ENCODE data around the gene KDM4B.

The KDM4B gene

DNA sequence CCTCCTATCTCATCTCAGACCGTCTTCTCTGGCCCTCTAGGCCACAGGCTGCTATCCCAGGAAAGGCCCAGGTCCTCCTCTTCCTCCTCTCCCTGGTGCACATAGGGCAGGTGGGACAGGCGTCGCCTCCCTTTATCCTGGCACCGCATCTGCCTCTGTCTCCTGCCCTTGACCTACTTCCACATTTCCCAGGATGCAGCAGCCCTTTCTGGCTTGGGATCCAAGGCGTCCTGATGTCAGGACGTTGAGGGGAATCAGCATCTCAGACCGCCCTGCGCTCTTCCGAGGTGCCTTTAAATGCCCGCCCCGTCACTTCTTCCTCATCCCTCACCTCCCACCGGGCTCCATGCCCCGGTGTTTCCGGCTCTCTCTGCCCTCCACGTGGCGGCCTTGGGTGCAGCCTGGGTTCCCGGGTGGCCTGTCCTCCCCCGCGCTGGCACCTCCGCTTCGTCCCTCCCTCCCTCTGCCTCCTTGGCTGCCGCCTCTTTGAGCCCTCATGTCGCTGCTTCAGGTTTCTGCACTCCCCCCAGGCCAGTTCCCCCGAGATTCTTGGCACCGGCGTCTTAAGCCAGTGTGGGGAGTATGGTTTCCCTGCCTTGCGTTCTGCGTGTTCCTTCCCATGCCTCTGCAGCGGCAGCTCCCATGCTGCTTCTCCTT, 66.3 kb downstream of the KDM4B start:
- DNase-seq (ENCODE audit: low spot score): no peak

DNA sequence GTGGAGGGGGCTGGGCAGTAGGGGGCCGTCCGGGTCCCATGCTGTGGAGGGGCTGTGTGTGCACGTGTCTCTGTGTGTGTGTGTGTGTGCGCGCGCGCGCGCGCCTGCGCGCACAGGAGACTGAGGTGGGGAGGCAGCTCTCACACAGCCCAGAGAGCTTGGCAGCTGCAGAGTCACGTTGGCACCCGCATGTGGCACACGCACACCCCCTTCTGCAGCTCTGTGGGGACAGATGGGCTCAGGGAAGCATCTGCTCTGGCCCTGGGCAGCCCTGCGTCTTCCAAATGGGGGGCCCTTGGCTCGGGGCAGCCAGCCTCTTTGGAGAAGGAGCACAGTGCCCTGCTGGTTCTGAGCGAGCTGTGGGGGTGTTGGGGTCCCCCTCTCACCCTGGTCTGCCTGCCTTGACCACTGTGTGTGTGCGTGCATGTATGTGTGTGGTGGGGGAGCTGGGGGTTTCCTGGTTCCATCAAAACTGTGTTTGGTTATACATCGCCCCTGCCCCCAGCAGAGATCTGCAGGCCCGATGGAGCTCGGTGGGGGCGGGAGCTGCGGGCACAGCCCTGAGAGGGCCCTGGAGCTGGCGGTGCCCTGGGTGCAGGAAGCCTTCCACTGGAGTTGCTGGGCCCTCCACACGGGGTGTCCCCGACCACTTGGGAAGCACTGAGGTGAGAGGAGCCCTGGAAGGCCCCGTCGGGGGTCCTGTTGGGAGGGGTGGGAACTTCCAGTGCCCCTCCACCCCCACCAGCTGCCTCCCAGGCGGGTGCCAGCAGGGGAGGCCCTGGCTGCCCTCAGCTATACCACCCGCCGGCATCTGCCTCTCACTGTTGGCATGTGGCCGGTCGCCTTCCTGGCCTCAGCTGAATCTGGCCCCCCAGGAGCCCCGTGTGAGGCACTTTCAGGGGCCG, 67.1 kb downstream of the KDM4B start:
- no peak for DNase-seq (ENCODE audit: low spot score)

DNA sequence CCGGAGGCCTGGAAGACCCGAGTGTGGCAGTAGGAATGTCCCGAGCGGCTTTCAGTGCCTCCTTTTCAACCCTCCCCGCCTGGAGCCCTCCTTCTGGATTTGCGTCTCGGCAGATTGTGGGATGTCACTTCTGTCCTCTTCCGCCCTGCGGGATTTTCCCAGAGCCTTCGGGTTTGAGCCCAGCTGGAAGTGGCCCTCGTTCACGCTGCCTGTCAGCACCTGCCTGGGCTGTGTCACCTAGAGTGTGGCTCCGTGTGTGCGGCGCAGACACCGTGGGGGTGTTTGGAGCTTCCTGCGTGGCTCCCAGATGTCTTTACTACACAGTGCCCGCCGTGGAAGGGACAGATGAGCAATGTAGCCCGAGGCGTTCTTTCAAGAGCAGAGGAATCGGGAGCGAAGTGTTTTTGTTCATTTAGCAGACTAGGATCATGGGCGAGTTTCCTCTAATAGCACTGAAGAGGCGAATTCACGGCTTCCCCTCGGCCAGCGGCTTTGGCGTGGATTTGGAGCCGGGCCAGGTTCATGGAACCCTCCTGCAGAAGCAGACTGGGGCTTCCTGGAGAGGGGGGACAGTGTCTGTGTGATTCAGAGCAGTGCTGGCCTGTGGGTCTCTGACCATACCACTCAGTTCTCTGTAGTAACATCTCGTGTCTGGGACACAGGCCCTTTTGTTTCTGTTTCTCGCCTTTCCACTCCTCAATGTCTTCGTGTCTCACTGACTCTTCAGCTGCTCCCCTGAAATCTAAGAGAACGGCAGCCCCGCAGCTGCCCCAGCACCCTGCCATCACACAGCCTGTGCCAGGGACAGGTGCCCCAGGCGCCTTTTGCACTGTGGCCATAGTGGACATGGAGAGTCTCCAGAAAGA, 68.0 kb downstream of the KDM4B start:
- DNase-seq (ENCODE audit: low spot score): no peak

DNA sequence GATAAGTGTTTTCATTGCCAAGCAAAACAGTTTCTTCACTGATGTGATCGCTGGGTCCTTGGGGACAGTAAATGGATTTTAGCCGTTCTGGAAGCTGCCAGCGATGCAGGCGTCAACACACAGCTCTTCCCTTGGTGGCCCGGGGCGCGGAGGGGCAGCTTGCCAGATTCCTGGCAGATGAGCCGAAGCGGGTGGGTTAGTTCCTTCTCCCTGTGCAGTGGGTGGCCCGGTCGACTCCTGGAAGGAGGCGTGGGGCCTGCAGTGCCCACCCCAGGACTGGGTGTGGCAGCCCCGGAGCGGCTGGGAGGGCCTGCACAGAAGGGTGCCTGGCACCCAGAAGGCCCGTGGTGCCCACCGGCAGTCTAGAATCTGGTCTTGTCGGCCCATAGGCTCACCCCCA, 69.0 kb downstream of the KDM4B start:
- no peak for DNase-seq (ENCODE audit: low spot score)

DNA sequence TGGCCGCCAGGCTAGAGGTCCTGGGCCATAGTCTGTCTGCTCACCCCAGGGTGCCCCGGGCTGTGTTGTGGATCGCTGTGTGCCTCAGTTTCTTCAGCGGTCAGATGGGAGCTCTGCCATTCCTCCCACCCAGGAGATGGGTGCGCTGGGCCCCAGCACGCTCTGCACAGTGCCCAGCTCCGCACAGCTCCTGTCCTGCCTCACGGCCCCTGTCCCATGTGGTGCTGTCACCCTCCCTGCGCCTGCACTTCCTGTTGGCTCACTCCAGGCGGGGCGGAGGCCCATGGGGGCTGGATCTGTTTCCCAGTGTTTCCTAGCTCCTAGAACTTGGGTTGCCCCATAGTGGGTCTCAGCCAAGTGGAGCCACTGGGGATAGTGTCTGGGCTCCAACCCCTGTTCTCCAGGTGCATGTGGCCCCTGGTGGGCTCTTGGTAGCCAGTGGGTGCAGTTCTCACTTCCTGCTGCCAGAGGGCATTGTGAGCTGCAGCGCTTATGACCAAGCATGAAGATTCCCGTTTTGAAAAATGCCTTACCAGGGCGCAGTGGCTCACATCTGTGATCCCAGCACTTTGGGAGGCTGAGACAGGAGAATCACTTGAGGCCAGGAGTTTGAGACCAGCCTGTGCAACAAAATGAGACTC, 69.8 kb downstream of the KDM4B start:
- peak; percentile 63 for DNase-seq (ENCODE audit: low spot score)

DNA sequence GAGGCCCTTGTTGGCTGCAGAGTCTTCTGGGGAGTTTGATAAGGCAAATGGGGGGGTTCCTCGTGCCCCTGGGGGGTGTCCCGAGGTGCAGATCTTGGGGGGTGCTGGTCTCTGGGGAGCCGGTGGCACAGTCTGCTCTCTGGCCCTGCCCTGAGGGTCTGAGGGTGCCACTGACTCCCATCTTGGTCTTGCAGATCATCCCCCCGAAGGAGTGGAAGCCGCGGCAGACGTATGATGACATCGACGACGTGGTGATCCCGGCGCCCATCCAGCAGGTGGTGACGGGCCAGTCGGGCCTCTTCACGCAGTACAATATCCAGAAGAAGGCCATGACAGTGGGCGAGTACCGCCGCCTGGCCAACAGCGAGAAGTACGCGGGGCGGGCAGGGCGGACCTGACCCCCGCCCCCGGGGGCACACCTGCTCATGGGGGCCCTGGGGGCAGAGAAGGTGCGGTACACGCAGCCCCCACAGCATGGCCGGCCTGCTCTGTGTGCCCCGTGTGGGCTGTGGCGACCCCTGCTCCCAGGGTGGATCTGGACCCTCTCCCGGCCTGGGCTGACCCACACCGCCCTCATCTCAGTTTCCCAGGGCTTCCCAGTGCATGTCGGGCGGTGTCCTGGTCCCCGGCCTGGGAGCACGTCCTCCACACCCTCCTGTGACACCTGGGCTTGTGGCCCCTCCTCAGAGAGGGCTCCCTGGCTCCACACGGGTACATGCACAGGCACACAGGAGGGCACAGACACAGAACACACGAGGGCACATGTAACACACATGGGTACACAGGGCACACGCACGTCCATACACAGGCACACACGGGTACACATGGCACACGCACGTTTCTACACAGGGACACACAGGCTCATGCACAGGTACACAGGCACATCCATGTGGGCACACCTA, 71.0 kb downstream of the KDM4B start:
- no peak for DNase-seq (ENCODE audit: low spot score)

DNA sequence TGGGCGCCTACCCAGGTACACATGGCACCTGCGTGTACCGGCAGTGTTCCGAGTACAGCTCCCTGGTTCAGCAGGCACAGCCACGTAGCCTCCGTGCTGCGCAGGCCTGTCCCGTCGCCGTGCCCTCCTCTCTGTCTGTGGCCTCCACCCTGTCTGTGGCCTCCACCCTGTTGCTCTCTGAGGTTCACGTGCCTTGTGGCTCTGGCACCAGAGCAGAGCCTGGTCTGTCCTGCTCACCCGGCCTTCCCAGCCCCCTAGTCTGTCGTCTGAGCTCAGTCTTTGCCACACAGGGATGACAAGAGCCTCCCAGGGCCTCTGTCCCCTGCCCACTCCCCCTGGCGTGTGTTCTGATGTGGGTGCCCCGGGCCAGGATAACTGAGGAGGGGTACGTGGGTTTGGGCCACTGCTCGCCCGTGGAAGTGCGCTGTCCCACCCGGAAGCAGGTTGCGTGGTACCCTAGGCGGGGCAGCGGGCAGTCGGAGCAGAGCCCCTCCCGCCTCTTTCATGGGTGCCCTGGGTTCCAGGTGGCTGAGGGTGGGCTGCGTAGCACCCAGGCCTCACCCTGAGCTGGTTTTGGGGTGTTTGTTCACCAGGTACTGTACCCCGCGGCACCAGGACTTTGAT, 71.7 kb downstream of the KDM4B start:
- DNase-seq (ENCODE audit: low spot score): no peak

DNA sequence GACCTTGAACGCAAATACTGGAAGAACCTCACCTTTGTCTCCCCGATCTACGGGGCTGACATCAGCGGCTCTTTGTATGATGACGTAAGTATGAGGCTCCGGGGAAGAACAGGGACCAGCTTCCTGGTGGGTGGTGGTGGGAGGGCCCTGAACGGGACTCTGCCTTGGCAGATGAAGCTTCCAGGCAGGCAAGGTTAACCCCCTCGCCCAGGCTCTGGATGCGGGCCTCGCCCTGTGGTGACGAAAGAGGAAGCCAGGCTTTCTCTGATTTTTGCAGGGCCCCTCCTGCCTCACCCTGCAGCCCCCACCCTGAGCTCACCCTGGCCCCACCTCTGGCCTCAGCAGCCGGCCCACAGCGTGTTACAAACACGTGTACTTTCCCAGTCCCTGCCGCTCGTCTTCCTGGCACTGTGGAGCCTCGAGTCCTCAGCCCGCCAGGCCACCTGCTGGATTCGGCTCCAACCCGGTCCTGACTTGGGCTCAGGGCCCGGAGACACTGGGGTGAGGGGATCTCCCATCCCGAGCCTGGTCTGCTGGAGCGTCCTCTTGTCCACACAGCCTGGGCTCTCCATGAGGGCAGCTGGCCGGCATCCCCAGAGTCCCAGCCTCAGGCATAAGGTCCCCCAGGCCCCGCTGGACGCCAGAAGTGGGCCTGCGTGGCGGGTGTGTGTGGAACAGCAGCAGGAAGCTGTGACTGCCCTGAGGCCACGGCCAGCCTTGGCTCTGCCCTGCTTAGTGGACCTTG, 72.4 kb downstream of the KDM4B start:
- no peak for DNase-seq (ENCODE audit: low spot score)

DNA sequence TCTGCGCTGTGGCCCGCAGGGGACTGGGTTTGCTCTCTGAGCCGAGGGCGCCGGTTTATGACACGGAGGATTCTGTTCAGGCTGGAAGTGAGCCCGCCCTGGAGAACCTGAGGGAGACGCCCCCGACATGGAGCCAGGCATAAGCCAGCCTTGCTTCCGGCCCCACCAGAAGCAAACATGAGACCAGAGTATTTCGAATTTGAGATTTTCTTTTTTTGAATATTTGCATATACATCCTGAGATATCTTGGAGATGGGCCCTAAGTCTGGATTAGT, 72.9 kb downstream of the KDM4B start:
- DNase-seq (ENCODE audit: low spot score): no peak

DNA sequence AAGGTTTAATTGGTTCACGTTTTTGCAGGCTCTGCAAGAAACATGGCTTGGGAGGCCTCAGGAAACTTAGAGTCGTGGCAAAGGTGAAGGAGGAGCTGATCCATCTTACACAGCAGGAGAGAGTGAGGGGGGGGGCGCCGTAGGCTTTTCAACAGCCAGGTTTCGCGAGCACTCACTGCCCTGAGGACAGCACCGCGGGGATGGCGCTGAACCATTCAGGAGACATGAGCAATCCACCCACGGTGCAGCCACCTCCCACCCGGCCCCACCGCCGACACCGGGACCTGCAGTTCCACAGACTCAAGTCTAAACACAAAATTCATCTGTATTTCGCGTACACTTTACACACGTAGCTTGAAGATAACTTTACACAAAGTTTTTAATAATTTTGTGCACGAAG, 73.6 kb downstream of the KDM4B start:
- DNase-seq (ENCODE audit: low spot score): peak; percentile 26

DNA sequence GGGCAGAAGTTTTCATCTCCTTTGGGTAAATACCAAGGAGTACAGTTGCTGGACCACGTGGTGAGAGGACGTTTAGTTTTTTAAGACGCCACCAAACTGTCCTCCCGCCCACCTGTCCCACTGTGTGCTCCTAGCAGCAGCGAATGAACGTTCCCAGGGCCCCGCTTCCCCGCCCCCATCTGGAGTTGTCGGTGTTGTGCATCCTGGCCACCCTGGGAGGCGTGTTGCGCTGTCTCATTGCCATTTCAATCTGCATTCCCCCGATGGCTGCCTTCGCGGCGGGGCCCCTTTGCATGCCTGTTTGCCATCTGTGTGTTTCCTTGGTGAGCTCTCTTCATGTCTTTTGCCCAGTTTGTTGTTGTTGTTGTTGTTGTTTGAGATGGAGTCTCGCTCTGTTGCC, 76.1 kb downstream of the KDM4B start:
- no peak for DNase-seq (ENCODE audit: low spot score)

DNA sequence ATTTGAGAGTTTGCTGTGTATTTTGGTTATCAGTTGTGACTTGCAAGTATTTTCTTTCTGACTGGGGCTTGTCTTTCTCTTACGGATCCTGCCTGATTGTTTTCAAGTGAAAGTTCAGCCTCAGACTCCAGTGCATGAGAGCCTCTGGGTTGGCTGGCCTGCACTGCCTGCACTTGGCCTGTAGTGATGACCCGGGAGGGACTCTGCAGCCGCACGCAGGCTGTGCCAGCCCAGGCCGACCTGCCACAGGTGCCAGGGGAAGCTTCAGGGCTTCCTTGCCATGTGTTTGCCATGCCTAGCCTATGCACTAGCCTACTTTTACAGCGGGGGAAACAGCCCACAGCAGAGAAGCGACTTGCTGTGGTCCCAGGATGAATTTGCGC, 77.0 kb downstream of the KDM4B start:
- no peak for DNase-seq (ENCODE audit: low spot score)

DNA sequence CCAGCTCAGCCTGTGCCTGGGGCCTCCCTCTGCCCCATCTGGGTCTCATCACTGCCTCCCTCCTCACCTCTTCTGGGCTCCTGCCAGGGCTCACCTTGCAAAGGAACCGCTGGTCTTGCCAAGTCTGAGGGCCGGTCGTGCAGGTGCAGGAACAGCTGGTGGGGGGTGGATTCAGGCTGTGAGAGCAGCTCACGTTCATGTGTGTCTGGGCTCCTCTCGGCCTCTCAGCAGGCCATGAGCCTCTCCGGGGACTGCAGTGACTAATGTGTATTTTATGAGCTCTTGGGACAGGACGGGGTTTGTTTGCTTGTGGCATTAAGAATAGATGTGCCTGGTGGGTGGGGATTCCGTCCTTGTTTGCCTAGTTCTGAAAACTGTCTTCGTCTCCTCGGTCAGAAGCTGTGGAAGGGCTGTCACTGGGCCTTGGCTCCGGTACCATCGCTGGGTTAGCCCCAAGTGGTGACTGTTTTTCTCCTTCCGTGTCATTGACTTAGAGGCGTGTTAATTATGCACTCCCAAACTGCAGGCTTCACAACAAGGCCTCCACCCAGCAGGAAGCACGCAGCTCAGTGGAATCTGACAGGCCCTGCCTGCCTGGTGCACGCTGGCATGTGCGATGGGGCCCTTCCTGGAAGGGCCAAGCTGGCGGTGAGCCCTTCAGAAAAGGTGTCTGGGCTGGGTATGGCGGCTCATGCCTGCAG, 77.6 kb downstream of the KDM4B start:
- DNase-seq (ENCODE audit: low spot score): peak; percentile 36

DNA sequence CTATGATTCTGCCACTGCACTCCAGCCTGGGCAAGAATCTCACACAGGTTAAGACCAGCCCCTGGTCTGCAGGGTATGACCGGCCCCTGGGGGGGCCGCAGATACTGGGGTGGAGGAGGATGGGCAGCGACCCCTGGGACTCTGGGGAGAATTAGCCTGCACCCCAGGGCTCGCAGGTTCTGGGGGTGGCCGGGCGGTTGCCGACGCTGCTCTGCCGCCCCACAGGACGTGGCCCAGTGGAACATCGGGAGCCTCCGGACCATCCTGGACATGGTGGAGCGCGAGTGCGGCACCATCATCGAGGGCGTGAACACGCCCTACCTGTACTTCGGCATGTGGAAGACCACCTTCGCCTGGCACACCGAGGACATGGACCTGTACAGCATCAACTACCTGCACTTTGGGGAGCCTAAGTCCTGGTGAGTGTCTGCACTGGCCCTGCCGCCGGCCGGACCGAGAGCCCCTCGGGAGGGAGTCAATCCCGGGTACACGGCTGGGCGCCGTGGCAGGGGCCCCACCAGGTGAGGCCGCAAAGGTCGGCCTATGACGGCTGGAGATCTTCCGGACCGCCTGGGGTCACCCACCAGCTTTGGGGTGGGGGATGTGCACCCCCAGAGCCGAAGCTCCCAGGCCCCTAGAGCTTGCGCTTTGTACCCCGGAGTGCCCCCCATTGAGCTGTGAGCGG, 78.5 kb downstream of the KDM4B start:
- no peak for DNase-seq (ENCODE audit: low spot score)

DNA sequence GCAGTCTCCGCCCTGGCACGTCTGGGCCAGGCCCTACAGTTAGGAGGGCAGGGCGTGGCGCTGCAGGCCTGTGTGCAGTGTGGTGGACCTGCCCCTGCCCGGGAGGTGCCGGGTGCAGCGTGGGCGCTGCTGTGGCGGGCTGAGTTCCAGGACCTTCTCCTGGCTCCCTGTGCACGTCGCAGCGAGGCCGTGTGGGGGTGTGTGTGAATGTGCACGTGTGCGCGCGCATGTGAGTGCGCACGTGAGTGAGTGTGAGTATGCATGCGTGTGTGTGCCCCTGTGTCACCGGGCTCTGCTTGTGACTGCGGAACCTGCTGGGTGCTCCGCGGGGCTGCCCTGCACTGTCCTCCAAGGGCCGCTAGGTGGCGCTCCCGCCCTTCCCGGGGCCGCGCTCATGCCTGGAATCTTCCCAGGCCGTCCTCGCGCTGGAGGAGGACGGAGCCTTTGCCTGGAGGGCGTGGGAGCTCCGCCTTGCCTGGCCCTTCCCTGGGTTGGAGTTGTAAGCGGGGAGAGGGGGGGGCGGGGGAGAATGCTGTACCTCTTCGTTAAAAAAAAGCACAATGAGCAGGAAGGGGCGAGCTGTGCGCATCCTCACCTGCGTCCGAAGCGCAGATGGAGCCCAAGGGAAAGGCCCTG, 79.3 kb downstream of the KDM4B start:
- DNase-seq (ENCODE audit: low spot score): peak; percentile 63

DNA sequence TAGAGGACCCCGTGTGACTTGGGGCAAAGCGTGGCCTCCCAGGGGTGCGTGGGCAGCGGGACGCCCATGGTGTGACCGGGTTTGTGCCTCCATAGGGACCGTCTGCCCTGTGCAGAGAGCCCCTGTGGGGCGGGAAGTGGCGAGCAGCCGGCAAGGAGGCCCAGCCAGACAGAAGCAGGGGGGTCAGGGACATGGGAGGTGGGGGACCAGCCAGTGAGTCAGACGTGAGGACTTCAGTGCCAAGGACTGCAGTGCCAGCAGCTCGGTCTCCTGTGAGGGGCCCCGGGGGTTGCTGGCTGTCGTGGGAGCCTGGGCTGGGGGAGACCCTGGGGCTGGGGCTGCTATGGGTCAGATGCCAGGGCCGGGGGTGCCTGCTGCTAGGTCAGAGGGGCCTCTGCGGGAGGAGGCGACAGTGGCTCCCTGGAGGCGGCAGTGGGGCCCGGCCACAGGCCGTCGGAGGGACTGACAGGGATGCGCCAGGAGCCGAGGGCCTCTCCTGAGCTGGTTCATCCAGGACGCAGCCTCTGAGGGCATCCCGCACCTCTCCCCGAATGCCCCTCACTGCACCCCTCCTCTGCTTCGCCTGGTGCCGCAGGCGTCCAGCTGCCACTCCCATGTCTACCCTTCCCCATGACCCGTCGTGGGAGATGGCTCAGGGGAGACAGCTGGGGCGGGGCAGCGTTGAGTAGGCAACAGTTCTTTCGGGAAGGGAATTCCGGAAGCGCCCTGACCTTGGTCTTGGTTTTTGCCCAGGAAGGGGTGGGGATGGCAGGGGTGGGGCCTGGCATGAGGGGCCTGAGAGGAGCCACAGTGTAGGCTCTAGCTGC, 80.0 kb downstream of the KDM4B start:
- no peak for DNase-seq (ENCODE audit: low spot score)

DNA sequence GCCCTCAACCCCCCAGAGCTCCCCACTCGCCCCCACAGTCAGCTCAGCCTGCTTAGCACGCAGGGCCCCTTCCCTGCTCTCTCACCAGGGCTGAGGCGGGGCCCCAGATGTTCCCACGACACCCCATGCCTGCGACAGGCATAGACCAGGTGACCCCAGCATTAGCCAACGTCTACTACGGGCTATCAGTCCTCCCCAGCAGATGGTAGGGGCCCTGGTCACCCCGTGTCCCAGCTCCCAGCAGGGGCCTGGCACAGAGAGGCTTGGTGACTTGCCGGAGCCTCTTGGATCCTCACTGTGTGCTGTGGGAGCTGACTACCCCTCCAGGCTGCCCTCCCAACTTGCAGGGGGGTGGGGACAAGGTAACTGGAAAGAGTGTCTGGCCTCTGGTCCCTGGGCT, 80.6 kb downstream of the KDM4B start:
- DNase-seq (ENCODE audit: low spot score): no peak

Measured in NAMALWA (cell line).